ENCODE data around the gene LIAS. TPM values are rescaled to one million over a fixed set of nuclear protein-coding genes. Genes with fewer than 3 reads are reported as not detected.
A peak's percentile ranks its signal among the peaks of the same experiment; 100 is the strongest.

The LIAS gene
- total and polyA plus RNA-seq, 2 donors (not counting 1 experiment from before 2014, with no cell fraction given), result 12.0 to 20.9 TPM

DNA sequence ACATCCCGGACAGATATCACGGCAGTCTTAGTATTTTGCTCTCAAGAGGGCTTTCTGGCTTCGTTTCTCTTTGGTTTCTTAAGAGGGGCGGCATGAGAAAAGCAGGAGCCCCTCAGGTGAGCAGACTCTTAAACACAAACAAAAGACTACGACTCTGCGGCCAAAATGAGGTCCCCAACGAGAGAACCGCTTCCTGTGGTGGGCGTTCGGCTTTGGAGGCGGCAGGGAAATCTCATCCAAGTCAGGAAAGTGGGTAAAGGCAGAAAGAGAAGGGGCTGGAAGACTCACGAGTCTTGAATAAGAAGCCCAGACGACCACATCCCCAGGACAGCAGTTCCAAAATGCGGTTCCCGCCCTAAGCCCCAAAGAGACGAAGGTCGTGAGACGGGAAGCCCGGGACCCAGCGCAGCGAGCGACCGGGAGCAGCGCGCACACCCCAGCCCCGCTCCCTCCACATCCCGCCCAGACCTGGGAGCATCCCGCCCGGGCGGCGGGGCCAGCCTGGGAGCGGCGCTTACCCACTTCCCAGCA, 68.0 kb downstream of the LIAS start:
- under 1% methylated on average over 30 of the region's 33 CpGs for WGBS (ENCODE audit: insufficient coverage)
- peak overlapping the region; percentile 95 for H2AFZ ChIP-seq (ENCODE audit: insufficient read depth, low read depth, low read length, poor library complexity, severe bottlenecking)
- intact Hi-C loops (cut with micrococcal nuclease), result loop anchor here (1.0 to 2.0 kb wide), 5 partner anchors 42 to 449 kb away; partner anchors contain the start of gene UBE2K
- H3K4me1 ChIP-seq (ENCODE audit: control insufficient read depth in 2 of 2, insufficient read depth in 2 of 2, low read length in 2 of 2), result peaks cover 14 to 15% of the 10 kb centered on the region in 2 donors
- ATAC-seq (ENCODE audit: low read depth), result no peak
- H3K27me3 Mint-ChIP-seq, result no peaks in the 10 kb centered on the region
- no peaks in the 10 kb centered on the region for H3K9me3 Mint-ChIP-seq (ENCODE audit: insufficient read depth)
- H3K4me2 ChIP-seq (replicated peaks; ENCODE audit: low read depth, low read length, poor library complexity, severe bottlenecking), result peak overlapping the region; percentile 92
- H3K4me3 ChIP-seq (ENCODE audit: control extremely low read depth in 1 of 5, extremely low read depth in 1 of 5, insufficient read depth in 1 of 5, low read depth in 2 of 5, low read length in 4 of 5), result peak overlapping the region; percentile 46 to 98 (median 72)
- peak overlapping the region; percentile 84 for H3K9ac ChIP-seq (ENCODE audit: low read length)
- no peaks in the 10 kb centered on the region for H3K36me3 ChIP-seq (replicated peaks in 1 of 2; ENCODE audit: control extremely low read depth in 1 of 2, control insufficient read depth in 1 of 2, extremely low read depth in 1 of 2, insufficient read depth in 2 of 2, low read length in 1 of 2)
- no peaks in the 10 kb centered on the region for H3K27me3 ChIP-seq (replicated peaks in 1 of 4; ENCODE audit: control extremely low read depth in 1 of 4, control insufficient read depth in 3 of 4, insufficient read depth in 4 of 4, low read length in 3 of 4)
- peak overlapping the region; percentile 98 for H3K4me3 Mint-ChIP-seq
- H3K27ac ChIP-seq (ENCODE audit: low read length in 2 of 2), result peak overlapping the region; percentile 42 to 86
- H3K4me1 Mint-ChIP-seq, result peaks cover 21% of the 10 kb centered on the region
- peaks cover 42% of the 10 kb centered on the region for H3K79me2 ChIP-seq (ENCODE audit: control insufficient read depth, insufficient read depth, low read length)
- H3K27ac Mint-ChIP-seq, result peak overlapping the region; percentile 87
- ChIA-PET POLR2A (interaction anchor here (0.5 to 2.2 kb wide), 4 partner anchors 43 to 114 kb away, joined by 3 to 26 read pairs (median 11); partner anchors contain the start of gene SMIM14), CTCF (interaction anchor here (0.8 to 2.1 kb wide), 8 partner anchors 14 to 180 kb away, joined by 3 to 22 read pairs (median 6); partner anchors contain the start of genes SMIM14 and UBE2K)
- H3K9me3 ChIP-seq (ENCODE audit: control extremely low read depth in 1 of 3, control insufficient read depth in 2 of 3, insufficient read depth in 1 of 3, low read length in 2 of 3), result peaks cover 1 to 8% (median 3%) of the 10 kb centered on the region in 3 donors
- no peak for DNase-seq
- no peak for TF ChIP-seq EZH2 (IDR thresholded peaks at IDR 0.05; ENCODE audit: borderline replicate concordance, insufficient read depth, low read depth, low read length, poor library complexity, severe bottlenecking)
- TF ChIP-seq, protein P1, sequence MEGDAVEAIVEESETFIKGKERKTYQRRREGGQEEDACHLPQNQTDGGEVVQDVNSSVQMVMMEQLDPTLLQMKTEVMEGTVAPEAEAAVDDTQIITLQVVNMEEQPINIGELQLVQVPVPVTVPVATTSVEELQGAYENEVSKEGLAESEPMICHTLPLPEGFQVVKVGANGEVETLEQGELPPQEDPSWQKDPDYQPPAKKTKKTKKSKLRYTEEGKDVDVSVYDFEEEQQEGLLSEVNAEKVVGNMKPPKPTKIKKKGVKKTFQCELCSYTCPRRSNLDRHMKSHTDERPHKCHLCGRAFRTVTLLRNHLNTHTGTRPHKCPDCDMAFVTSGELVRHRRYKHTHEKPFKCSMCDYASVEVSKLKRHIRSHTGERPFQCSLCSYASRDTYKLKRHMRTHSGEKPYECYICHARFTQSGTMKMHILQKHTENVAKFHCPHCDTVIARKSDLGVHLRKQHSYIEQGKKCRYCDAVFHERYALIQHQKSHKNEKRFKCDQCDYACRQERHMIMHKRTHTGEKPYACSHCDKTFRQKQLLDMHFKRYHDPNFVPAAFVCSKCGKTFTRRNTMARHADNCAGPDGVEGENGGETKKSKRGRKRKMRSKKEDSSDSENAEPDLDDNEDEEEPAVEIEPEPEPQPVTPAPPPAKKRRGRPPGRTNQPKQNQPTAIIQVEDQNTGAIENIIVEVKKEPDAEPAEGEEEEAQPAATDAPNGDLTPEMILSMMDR (IDR thresholded peaks at IDR 0.05), result no peak
- no peaks in the 10 kb centered on the region for H4K20me1 ChIP-seq (ENCODE audit: control insufficient read depth, insufficient read depth, low read length, poor library complexity, severe bottlenecking)
